ENCODE data around the gene PLA2G12A.

Gene PLA2G12A

GRCh38 chr4:109729117-109729717 lies 653 bp downstream of the PLA2G12A start:
- DNase-seq (ENCODE audit: low read depth), result no peak

GRCh38 chr4:109728385-109728784 lies 1.5 kb downstream of the PLA2G12A start:
- DNase-seq (ENCODE audit: low read depth), result no peak

GRCh38 chr4:109723110-109723509 lies 6.8 kb downstream of the PLA2G12A start:
- DNase-seq (ENCODE audit: low read depth), result no peak

GRCh38 chr4:109722357-109722756 lies 7.5 kb downstream of the PLA2G12A start:
- no peak for DNase-seq (ENCODE audit: low read depth)

- DNase-seq (ENCODE audit: low read depth), result no peak
Measured at GRCh38 chr4:109721033-109721432, 8.8 kb downstream of the PLA2G12A start.

- DNase-seq (ENCODE audit: low read depth), result no peak
Measured at GRCh38 chr4:109719604-109720003, 10.3 kb downstream of the PLA2G12A start.

GRCh38 chr4:109718759-109719158 lies 11.1 kb downstream of the PLA2G12A start:
- DNase-seq (ENCODE audit: low read depth), result no peak

GRCh38 chr4:109713500-109713899 lies 16.4 kb downstream of the PLA2G12A start:
- DNase-seq (ENCODE audit: low read depth), result no peak

GRCh38 chr4:109708990-109709389 lies 20.9 kb downstream of the PLA2G12A start:
- no peak for DNase-seq (ENCODE audit: low read depth)

GRCh38 chr4:109708435-109708834 lies 21.4 kb downstream of the PLA2G12A start:
- DNase-seq (ENCODE audit: low read depth), result no peak

GRCh38 chr4:109703664-109704361 lies 26.1 kb downstream of the PLA2G12A start:
- no peak for DNase-seq (ENCODE audit: low read depth)

GRCh38 chr4:109702950-109703663 lies 26.8 kb downstream of the PLA2G12A start, which contains the start of gene CASP6:
CASP6 (minus strand) TSS chr4:109703445; CDS start chr4:109703395, 50 bp downstream.
- DNase-seq (ENCODE audit: low read depth), result peak; percentile 65

- DNase-seq (ENCODE audit: low read depth), result no peak
Measured at GRCh38 chr4:109701566-109702410, 28.1 kb downstream of the PLA2G12A start.

GRCh38 chr4:109699553-109700225 lies 30.2 kb downstream of the PLA2G12A start:
- no peak for DNase-seq (ENCODE audit: low read depth)

- no peak for DNase-seq (ENCODE audit: low read depth)
Measured at GRCh38 chr4:109698656-109699055, 31.2 kb downstream of the PLA2G12A start.

- DNase-seq (ENCODE audit: low read depth), result no peak
Measured at GRCh38 chr4:109691411-109691920, 38.4 kb downstream of the PLA2G12A start.

- DNase-seq (ENCODE audit: low read depth), result no peak
Measured at GRCh38 chr4:109690690-109691410, 39.0 kb downstream of the PLA2G12A start.

- DNase-seq (ENCODE audit: low read depth), result no peak
Measured at GRCh38 chr4:109684727-109685126, 45.1 kb downstream of the PLA2G12A start.

GRCh38 chr4:109683621-109684253 lies 46.1 kb downstream of the PLA2G12A start:
- no peak for DNase-seq (ENCODE audit: low read depth)

- DNase-seq (ENCODE audit: low read depth), result no peak
Measured at GRCh38 chr4:109682875-109683274, 47.0 kb downstream of the PLA2G12A start.

All from activated T-cell treated with anti-CD3 and anti-CD28 coated beads for 1 hour (primary cell).